DND-41 (cell line): ENCODE results near the gene HKDC1.
"Not testable (repeated sequence)": the region's sequence is repeated elsewhere in the genome, so short reads cannot be mapped to it uniquely, and the experiment has no call there.

Source experiments
- CTCF ChIP-seq: IDR thresholded peaks from 2 replicates; pipeline ENCODE4 v1.5.1; 2012; ENCODE audit warnings: borderline replicate concordance, low read length, moderate library complexity, mild to moderate bottlenecking; ENCODE audit not compliant: poor library complexity, severe bottlenecking; ENCODE audit errors: extremely low read depth
- EZH2 ChIP-seq: IDR thresholded peaks from 3 replicates; pipeline ENCODE4 v1.6.1; 2012; ENCODE audit warnings: borderline replicate concordance, low read depth, mild to moderate bottlenecking, moderate library complexity, low read length, inconsistent platforms; ENCODE audit not compliant: severe bottlenecking

- TF ChIP-seq CTCF, EZH2: not testable (repeated sequence)
These were observed 64.3 kb downstream of the HKDC1 start for GRCh38 chr10:69284402-69284801.
